Tibial nerve (tissue), 4 donors: ENCODE results near the gene EFHD1.

ENCODE experiments used
- EP300 ChIP-seq, 2 donors: sonication (generic); formaldehyde crosslinking; IDR thresholded peaks; one replicate each; pipeline ENCODE4 v1.6.1; 2017; ENCODE audit warnings: antibody characterized with exemption in 2 of 2, mild to moderate bottlenecking in 1 of 2
- POLR2A ChIP-seq, 2 donors: fragments of 450-650 bp; IDR thresholded peaks; one replicate each; pipeline ENCODE4 v1.6.1; 2017; ENCODE audit warnings: antibody characterized with exemption in 2 of 2, mild to moderate bottlenecking in 2 of 2, moderate library complexity in 2 of 2
- TF ChIP-seq, protein P1 (sequence below), 5 experiments: fragments of 200-600 bp in 3 of 5; fragments of 450-650 bp in 2 of 5; sonication (generic) in 3 of 5; IDR thresholded peaks; one replicate each; pipeline ENCODE4 v1.5.1; 2016 to 2019; ENCODE audit warnings: antibody characterized with exemption in 5 of 5, mild to moderate bottlenecking in 3 of 5, moderate library complexity in 2 of 5

DNA sequence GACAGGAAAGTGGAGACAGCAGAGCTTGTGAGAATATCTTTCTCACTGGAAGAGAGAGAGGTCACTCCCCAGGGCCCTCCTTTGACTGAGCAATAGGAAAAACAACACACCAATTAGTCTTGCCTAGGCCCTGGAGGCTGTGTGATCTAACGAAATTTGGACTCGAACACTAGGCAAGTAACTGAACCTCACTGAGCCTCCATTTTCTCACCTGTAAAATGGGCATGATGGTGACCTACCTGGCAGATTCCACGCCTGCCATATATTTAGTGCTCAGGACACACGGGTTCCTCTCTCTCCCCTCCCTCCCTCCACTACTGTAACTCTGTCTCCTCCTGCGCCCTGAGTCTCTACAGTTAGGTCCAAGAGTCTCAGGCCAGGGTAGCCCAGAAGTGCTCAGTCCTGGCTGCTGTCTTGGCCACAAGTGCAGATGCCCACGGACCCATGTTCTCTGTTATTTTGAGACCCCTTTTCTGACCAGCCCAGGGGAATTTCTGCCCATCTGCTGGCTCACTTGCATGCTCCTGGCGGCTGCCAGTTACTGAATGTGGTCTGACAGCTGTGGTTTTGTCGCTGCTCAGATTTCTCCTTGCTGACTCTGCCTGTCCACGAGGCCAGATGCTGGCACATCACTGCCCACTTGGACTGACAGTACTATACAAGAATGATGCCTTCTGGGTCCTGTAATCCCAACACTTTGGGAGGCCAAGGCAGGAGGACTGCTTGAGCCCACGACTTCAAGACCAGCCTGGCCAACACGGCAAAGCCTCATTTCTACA, 54.2 kb downstream of the EFHD1 start:
- TF ChIP-seq EP300 (IDR thresholded peaks at IDR 0.05) (no peak), POLR2A (IDR thresholded peaks at IDR 0.05) (no peak)
- TF ChIP-seq, protein P1, sequence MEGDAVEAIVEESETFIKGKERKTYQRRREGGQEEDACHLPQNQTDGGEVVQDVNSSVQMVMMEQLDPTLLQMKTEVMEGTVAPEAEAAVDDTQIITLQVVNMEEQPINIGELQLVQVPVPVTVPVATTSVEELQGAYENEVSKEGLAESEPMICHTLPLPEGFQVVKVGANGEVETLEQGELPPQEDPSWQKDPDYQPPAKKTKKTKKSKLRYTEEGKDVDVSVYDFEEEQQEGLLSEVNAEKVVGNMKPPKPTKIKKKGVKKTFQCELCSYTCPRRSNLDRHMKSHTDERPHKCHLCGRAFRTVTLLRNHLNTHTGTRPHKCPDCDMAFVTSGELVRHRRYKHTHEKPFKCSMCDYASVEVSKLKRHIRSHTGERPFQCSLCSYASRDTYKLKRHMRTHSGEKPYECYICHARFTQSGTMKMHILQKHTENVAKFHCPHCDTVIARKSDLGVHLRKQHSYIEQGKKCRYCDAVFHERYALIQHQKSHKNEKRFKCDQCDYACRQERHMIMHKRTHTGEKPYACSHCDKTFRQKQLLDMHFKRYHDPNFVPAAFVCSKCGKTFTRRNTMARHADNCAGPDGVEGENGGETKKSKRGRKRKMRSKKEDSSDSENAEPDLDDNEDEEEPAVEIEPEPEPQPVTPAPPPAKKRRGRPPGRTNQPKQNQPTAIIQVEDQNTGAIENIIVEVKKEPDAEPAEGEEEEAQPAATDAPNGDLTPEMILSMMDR (IDR thresholded peaks at IDR 0.05), result no peak
